Measurements from ENCODE around the gene FAT3.
A peak's percentile ranks its signal among the peaks of the same experiment; 100 is the strongest.

The FAT3 gene

DNA sequence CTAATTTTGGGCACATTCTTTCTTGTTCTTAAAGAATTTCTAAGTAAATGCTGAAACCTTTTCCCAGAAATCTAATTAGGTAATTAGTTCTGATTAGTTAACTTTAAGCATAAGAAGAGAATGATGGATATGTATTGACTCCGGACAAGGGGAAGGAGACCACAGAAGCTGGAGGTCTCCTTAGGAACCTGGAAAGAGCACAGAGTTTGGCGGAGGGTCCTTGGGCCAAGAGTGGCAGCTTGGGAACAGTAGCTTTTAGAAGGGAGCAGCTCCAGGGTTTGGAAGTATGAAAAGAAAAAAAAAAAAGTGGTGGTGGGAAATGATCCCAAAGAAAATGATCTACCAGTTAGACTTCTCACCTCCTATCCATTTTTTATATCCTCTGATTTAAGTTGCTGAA lies 42.7 kb downstream of the FAT3 start:
- POLR2A ChIA-PET = no interaction called here
- CTCF ChIA-PET = no interaction called here
- TF ChIP-seq ZNF555 (tag by site-specific recombination; conservative IDR thresholded peaks at IDR 0.05) (no peak), RBAK (tag by site-specific recombination; IDR thresholded peaks at IDR 0.05) (no peak), BCL11A (tag by site-specific recombination; IDR thresholded peaks at IDR 0.05; ENCODE audit: low read depth) (no peak), EGR2 (tag by site-specific recombination; IDR thresholded peaks at IDR 0.05; ENCODE audit: low read depth) (no peak), ZNF341 (tag by site-specific recombination; IDR thresholded peaks at IDR 0.05; ENCODE audit: low read depth) (no peak), ZNF239 (tag by site-specific recombination; IDR thresholded peaks at IDR 0.05) (no peak), SP2 (tag by site-specific recombination; IDR thresholded peaks at IDR 0.05) (no peak), ZNF830 (tag by site-specific recombination; IDR thresholded peaks at IDR 0.05; ENCODE audit: low read depth) (no peak), HOXA7 (CRISPR knock-in tag; IDR thresholded peaks at IDR 0.05; ENCODE audit: borderline replicate concordance) (no peak), KLF8 (tag by site-specific recombination; IDR thresholded peaks at IDR 0.05) (no peak), ZFP41 (tag by site-specific recombination; IDR thresholded peaks at IDR 0.05; ENCODE audit: borderline replicate concordance) (no peak), ZNF10 (tag by site-specific recombination; IDR thresholded peaks at IDR 0.05) (no peak), ZNF138 (tag by site-specific recombination; IDR thresholded peaks at IDR 0.05; ENCODE audit: borderline replicate concordance) (no peak)
- Histone ChIP-seq H3K9me3 (ENCODE audit: control insufficient read depth, insufficient read depth, low read depth, low read length) (no peaks in the 10 kb centered on the region), H3K4me1 (ENCODE audit: control insufficient read depth, insufficient read depth, low read length) (no peaks in the 10 kb centered on the region), H3K4me3 (ENCODE audit: low read depth, low read length) (no peak overlapping the region), H3K27ac (ENCODE audit: extremely low read depth, low read depth, low read length) (no peak overlapping the region), H3K36me3 (ENCODE audit: control insufficient read depth in 2 of 2, insufficient read depth in 1 of 2, low read length in 2 of 2) (no peaks in the 10 kb centered on the region)

GRCh38 chr11:92267968-92268367 lies 43.4 kb downstream of the FAT3 start:
- Histone ChIP-seq H3K4me3 (ENCODE audit: low read depth, low read length) (no peak overlapping the region), H3K27ac (ENCODE audit: extremely low read depth, low read depth, low read length) (no peak overlapping the region), H3K9me3 (ENCODE audit: control insufficient read depth, insufficient read depth, low read depth, low read length) (no peaks in the 10 kb centered on the region), H3K36me3 (ENCODE audit: control insufficient read depth in 2 of 2, insufficient read depth in 1 of 2, low read length in 2 of 2) (no peaks in the 10 kb centered on the region), H3K4me1 (ENCODE audit: control insufficient read depth, insufficient read depth, low read length) (no peaks in the 10 kb centered on the region)
- POLR2A ChIA-PET = interaction anchor here (1.5 to 1.8 kb wide), 2 partner anchors 10 to 42 kb away, joined by 3 to 4 read pairs; no protein-coding TSS in a partner anchor
- CTCF ChIA-PET = interaction anchor here (1.0 kb wide), 1 partner anchor 120 kb away, joined by 3 read pairs; no protein-coding TSS in a partner anchor
- TF ChIP-seq KLF1 (tag by site-specific recombination; IDR thresholded peaks at IDR 0.05) (no peak), YY2 (tag by site-specific recombination; IDR thresholded peaks at IDR 0.05) (no peak), PRDM6 (tag by site-specific recombination; IDR thresholded peaks at IDR 0.05) (peak; percentile 15; the same call in 1 of the 2 replicates), ZNF664 (tag by site-specific recombination; IDR thresholded peaks at IDR 0.05) (0 out of 2 replicates have a peak, but pooled peaks have one; percentile 11), ZNF138 (tag by site-specific recombination; IDR thresholded peaks at IDR 0.05; ENCODE audit: borderline replicate concordance) (no peak), SP3 (tag by site-specific recombination; IDR thresholded peaks at IDR 0.05) (no peak), ZNF768 (tag by site-specific recombination; IDR thresholded peaks at IDR 0.05) (peak; percentile 62; the same call in 1 of the 2 replicates), ZNF214 (tag by site-specific recombination; IDR thresholded peaks at IDR 0.05; ENCODE audit: borderline replicate concordance) (no peak), ZSCAN30 (tag by site-specific recombination; IDR thresholded peaks at IDR 0.05) (no peak), ZNF48 (tag by site-specific recombination; IDR thresholded peaks at IDR 0.05) (no peak), ZNF335 (tag by site-specific recombination; conservative IDR thresholded peaks at IDR 0.05) (no peak), ZNF211 (tag by site-specific recombination; IDR thresholded peaks at IDR 0.05; ENCODE audit: low read depth) (no peak), ZNF549 (tag by site-specific recombination; IDR thresholded peaks at IDR 0.05) (no peak), ZBTB21 (tag by site-specific recombination; IDR thresholded peaks at IDR 0.05) (no peak), ZBTB44 (tag by site-specific recombination; IDR thresholded peaks at IDR 0.05) (no peak), ZNF555 (tag by site-specific recombination; conservative IDR thresholded peaks at IDR 0.05) (no peak), ZNF704 (tag by site-specific recombination; IDR thresholded peaks at IDR 0.05) (no peak)
- TF ChIP-seq, protein P1, sequence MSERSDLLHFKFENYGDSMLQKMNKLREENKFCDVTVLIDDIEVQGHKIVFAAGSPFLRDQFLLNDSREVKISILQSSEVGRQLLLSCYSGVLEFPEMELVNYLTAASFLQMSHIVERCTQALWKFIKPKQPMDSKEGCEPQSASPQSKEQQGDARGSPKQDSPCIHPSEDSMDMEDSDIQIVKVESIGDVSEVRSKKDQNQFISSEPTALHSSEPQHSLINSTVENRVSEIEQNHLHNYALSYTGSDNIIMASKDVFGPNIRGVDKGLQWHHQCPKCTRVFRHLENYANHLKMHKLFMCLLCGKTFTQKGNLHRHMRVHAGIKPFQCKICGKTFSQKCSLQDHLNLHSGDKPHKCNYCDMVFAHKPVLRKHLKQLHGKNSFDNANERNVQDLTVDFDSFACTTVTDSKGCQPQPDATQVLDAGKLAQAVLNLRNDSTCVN (tag by site-specific recombination; optimal IDR thresholded peaks at IDR 0.05) = no peak
- TF ChIP-seq, protein P2, sequence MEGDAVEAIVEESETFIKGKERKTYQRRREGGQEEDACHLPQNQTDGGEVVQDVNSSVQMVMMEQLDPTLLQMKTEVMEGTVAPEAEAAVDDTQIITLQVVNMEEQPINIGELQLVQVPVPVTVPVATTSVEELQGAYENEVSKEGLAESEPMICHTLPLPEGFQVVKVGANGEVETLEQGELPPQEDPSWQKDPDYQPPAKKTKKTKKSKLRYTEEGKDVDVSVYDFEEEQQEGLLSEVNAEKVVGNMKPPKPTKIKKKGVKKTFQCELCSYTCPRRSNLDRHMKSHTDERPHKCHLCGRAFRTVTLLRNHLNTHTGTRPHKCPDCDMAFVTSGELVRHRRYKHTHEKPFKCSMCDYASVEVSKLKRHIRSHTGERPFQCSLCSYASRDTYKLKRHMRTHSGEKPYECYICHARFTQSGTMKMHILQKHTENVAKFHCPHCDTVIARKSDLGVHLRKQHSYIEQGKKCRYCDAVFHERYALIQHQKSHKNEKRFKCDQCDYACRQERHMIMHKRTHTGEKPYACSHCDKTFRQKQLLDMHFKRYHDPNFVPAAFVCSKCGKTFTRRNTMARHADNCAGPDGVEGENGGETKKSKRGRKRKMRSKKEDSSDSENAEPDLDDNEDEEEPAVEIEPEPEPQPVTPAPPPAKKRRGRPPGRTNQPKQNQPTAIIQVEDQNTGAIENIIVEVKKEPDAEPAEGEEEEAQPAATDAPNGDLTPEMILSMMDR (tag by site-specific recombination; IDR thresholded peaks at IDR 0.05) = no peak
